ENCODE measurements around the gene IMMP1L. TPM values are rescaled to one million over a fixed set of nuclear protein-coding genes. Genes with fewer than 3 reads are reported as not detected.

IMMP1L gene
- total and polyA plus RNA-seq, 2 of the 8 experiments (the other 6 are each of a cell fraction or from before 2014, with no cell fraction given): 27.4 to 47.7 TPM

- no peak overlapping the region for H3K56ac ChIP-seq (replicated peaks; ENCODE audit: insufficient read length, low read depth, low read length)
- 34% methylated on average over 2 of the region's 2 CpGs; no CpG with 5 or more reads in 1 of the 2 experiments for WGBS, 2 experiments (ENCODE audit: extremely low coverage in 1 of 2, insufficient coverage in 1 of 2, insufficient read length in 1 of 2, insufficient replicate concordance in 2 of 2, low coverage in 1 of 2, low lambda C conversion rate in 2 of 2, missing lambda C conversion rate in 1 of 2)
- no peak overlapping the region for H3K23ac ChIP-seq (ENCODE audit: insufficient read length)
- no peak overlapping the region for H2AK5ac ChIP-seq (ENCODE audit: low read depth, low read length)
- H3K79me2 ChIP-seq (ENCODE audit: control insufficient read depth in 1 of 2, insufficient read depth in 2 of 2, low read length in 2 of 2): no peaks in the 10 kb centered on the region
- H2BK12ac ChIP-seq (ENCODE audit: low read depth, low read length): no peak overlapping the region
- no peak for FAIRE-seq
- no peak overlapping the region for H2BK20ac ChIP-seq (ENCODE audit: low read length)
- H3K36me3 ChIP-seq (ENCODE audit: control insufficient read depth in 2 of 4, insufficient read depth in 4 of 4, low read length in 3 of 4): peaks cover 0 to 5% (median 0%) of the 10 kb centered on the region in 4 experiments; a peak in 3 of 8 replicates
- H3K18ac ChIP-seq (ENCODE audit: extremely low read depth, low read length): no peak overlapping the region
- H3K9ac ChIP-seq (replicated peaks in 1 of 4; ENCODE audit: extremely low read depth in 1 of 4, low read depth in 3 of 4, low read length in 3 of 4): no peak overlapping the region
- H3K79me1 ChIP-seq (ENCODE audit: low read depth, low read length): no peaks in the 10 kb centered on the region
- H2BK120ac ChIP-seq (replicated peaks; ENCODE audit: low read depth, low read length): no peak overlapping the region
- no peak overlapping the region for H3K14ac ChIP-seq (ENCODE audit: insufficient read length)
- ChIA-PET CTCF (ENCODE audit: partially characterized antibody) (no interaction called here), POLR2A (ENCODE audit: partially characterized antibody) (no interaction called here)
- H3K23me2 ChIP-seq (ENCODE audit: low read depth, low read length): no peaks in the 10 kb centered on the region
- H2BK15ac ChIP-seq (ENCODE audit: low read length): no peak overlapping the region
- no peak overlapping the region for H3K4me2 ChIP-seq (ENCODE audit: insufficient read depth in 1 of 2, low read depth in 2 of 2, low read length in 2 of 2)
- H3K4ac ChIP-seq (replicated peaks; ENCODE audit: insufficient read length, low read depth, low read length): no peak overlapping the region
- H4K91ac ChIP-seq (replicated peaks; ENCODE audit: insufficient read length, low read length): no peak overlapping the region
- DNase-seq (ENCODE audit: low read depth in 1 of 2, low spot score in 2 of 2): no peak
- no peak overlapping the region for H4K8ac ChIP-seq (ENCODE audit: extremely low read depth, insufficient read depth, low read length)
- peaks cover 7 to 8% of the 10 kb centered on the region in 2 experiments; a peak in 3 of 4 replicates for H3K9me3 ChIP-seq (ENCODE audit: insufficient read depth in 2 of 2, low read depth in 1 of 2, low read length in 1 of 2)
- H2AFZ ChIP-seq (ENCODE audit: low read length): no peak overlapping the region
- H4K20me1 ChIP-seq (replicated peaks in 1 of 2; ENCODE audit: control insufficient read depth in 1 of 2, insufficient read depth in 2 of 2, low read length in 2 of 2): no peaks in the 10 kb centered on the region
- no peaks in the 10 kb centered on the region for H3K27me3 ChIP-seq (replicated peaks in 1 of 4; ENCODE audit: control insufficient read depth in 3 of 4, extremely low read depth in 1 of 4, insufficient read depth in 3 of 4, low read length in 3 of 4)
- no peak overlapping the region for H4K5ac ChIP-seq (ENCODE audit: insufficient read length, low read depth, low read length)
- no peak overlapping the region for H3K27ac ChIP-seq (ENCODE audit: low read depth, low read length)
- no peaks in the 10 kb centered on the region for H3K4me1 ChIP-seq (replicated peaks in 1 of 4; ENCODE audit: control insufficient read depth in 3 of 4, insufficient read depth in 4 of 4, low read length in 3 of 4)
- no peak overlapping the region for H3K4me3 ChIP-seq (ENCODE audit: extremely low read depth in 1 of 4, insufficient read depth in 2 of 4, low read depth in 3 of 4, low read length in 4 of 4)
- H2BK5ac ChIP-seq (ENCODE audit: low read depth, low read length): no peak overlapping the region
- TF ChIP-seq JUND (IDR thresholded peaks at IDR 0.05; ENCODE audit: low read length) (no peak), RNF2 (IDR thresholded peaks at IDR 0.05; ENCODE audit: borderline replicate concordance, low read depth, low read length, missing control alignments, poor library complexity, severe bottlenecking) (no peak), POU5F1 (IDR thresholded peaks at IDR 0.05; ENCODE audit: low read depth, low read length) (no peak), SIN3A (conservative IDR thresholded peaks at IDR 0.05 in 1 of 2, IDR thresholded peaks at IDR 0.05 in 1 of 2; ENCODE audit: low read depth in 1 of 2, low read length in 2 of 2) (no peak), SAP30 (IDR thresholded peaks at IDR 0.05; ENCODE audit: insufficient read depth, insufficient replicate concordance, low read length) (no peak), HDAC2 (IDR thresholded peaks at IDR 0.05; ENCODE audit: borderline replicate concordance in 1 of 2, low read depth in 2 of 2, low read length in 2 of 2) (no peak), KDM5A (IDR thresholded peaks at IDR 0.05; ENCODE audit: low read length) (no peak), CREB1 (IDR thresholded peaks at IDR 0.05) (no peak), NANOG (IDR thresholded peaks at IDR 0.05; ENCODE audit: insufficient read depth, low read depth, low read length, poor library complexity, severe bottlenecking) (no peak), NRF1 (IDR thresholded peaks at IDR 0.05; ENCODE audit: low read depth, low read length) (no peak), TAF7 (optimal IDR thresholded peaks at IDR 0.05; ENCODE audit: borderline replicate concordance, low read depth, low read length) (no peak), ASH2L (IDR thresholded peaks at IDR 0.05; ENCODE audit: low read length) (no peak), RBBP5 (IDR thresholded peaks at IDR 0.05; ENCODE audit: borderline replicate concordance, low read depth, low read length) (no peak)
Measured at GRCh38 chr11:31558001-31558400, 48.6 kb upstream of the IMMP1L start.

Data from H1 (cell line).